ENCODE data around the gene RAD23B. TPM values are rescaled to one million over a fixed set of nuclear protein-coding genes. Genes with fewer than 3 reads are reported as not detected.
A peak's percentile ranks its signal among the peaks of the same experiment; 100 is the strongest.

RAD23B gene
- total RNA-seq, 2 donors from 2014 or later: 94.7 to 94.8 TPM

GRCh38 chr9:107316795-107317661 is 33.9 kb downstream of the RAD23B start:
- H3K4me1 Mint-ChIP-seq (ENCODE audit: low read depth in 2 of 2): peaks cover 41 to 57% of the 10 kb centered on the region in 2 donors
- H3K4me3 Mint-ChIP-seq: peak overlapping the region; percentile 1
- H3K27me3 Mint-ChIP-seq: no peaks in the 10 kb centered on the region
- H3K27ac Mint-ChIP-seq: peak overlapping the region; percentile 2 to 5
- no peaks in the 10 kb centered on the region for H3K9me3 Mint-ChIP-seq
- H3K36me3 Mint-ChIP-seq: peaks cover 39% of the 10 kb centered on the region
- ATAC-seq: no peak
- no peak for DNase-seq (ENCODE audit: low spot score)

- DNase-seq (ENCODE audit: low spot score) (no peak), ATAC-seq (no peak)
- Mint-ChIP-seq H3K9me3 (no peaks in the 10 kb centered on the region), H3K27ac (peak overlapping the region in 1 of 2 donors; percentile 60), H3K4me3 (no peak overlapping the region), H3K4me1 (ENCODE audit: low read depth in 2 of 2) (peaks cover 14 to 32% of the 10 kb centered on the region in 2 donors), H3K36me3 (peaks cover 33% of the 10 kb centered on the region), H3K27me3 (no peaks in the 10 kb centered on the region)
Observed at GRCh38 chr9:107322643-107323042, 39.6 kb downstream of the RAD23B start.

- Mint-ChIP-seq H3K27ac (peak overlapping the region; percentile 37 to 45), H3K27me3 (no peaks in the 10 kb centered on the region), H3K4me3 (no peak overlapping the region), H3K9me3 (no peaks in the 10 kb centered on the region), H3K4me1 (ENCODE audit: low read depth in 2 of 2) (peaks cover 7 to 28% of the 10 kb centered on the region in 2 donors), H3K36me3 (peaks cover 37% of the 10 kb centered on the region)
- ATAC-seq: no peak
- no peak for DNase-seq (ENCODE audit: low spot score)
Observed at GRCh38 chr9:107323836-107324585, 40.9 kb downstream of the RAD23B start.

- H3K27me3 Mint-ChIP-seq: no peaks in the 10 kb centered on the region
- H3K4me3 Mint-ChIP-seq: no peak overlapping the region
- H3K27ac Mint-ChIP-seq: peak overlapping the region in 1 of 2 donors; percentile 37
- H3K9me3 Mint-ChIP-seq: no peaks in the 10 kb centered on the region
- ATAC-seq (no peak), DNase-seq (ENCODE audit: low spot score) (no peak)
- H3K4me1 Mint-ChIP-seq (ENCODE audit: low read depth in 2 of 2): peaks cover 7 to 28% of the 10 kb centered on the region in 2 donors
- peaks cover 44% of the 10 kb centered on the region for H3K36me3 Mint-ChIP-seq
Observed at GRCh38 chr9:107325842-107326241, 42.8 kb downstream of the RAD23B start.

- H3K9me3 Mint-ChIP-seq: no peaks in the 10 kb centered on the region
- H3K4me1 Mint-ChIP-seq (ENCODE audit: low read depth in 2 of 2): peaks cover 7 to 25% of the 10 kb centered on the region in 2 donors
Observed at GRCh38 chr9:107328510-107328909, 45.4 kb downstream of the RAD23B start.

GRCh38 chr9:107330420-107330819 is 47.3 kb downstream of the RAD23B start:
- no peak overlapping the region for H3K27ac Mint-ChIP-seq
- peaks cover 3 to 20% of the 10 kb centered on the region in 2 donors for H3K4me1 Mint-ChIP-seq (ENCODE audit: low read depth in 2 of 2)
- H3K4me3 Mint-ChIP-seq: no peak overlapping the region
- DNase-seq (ENCODE audit: low spot score) (no peak), ATAC-seq (no peak)
- H3K9me3 Mint-ChIP-seq: no peaks in the 10 kb centered on the region
- H3K36me3 Mint-ChIP-seq: peaks cover 41% of the 10 kb centered on the region
- no peaks in the 10 kb centered on the region for H3K27me3 Mint-ChIP-seq

More at GRCh38 chr9:107328510-107328909, 45.4 kb downstream of the RAD23B start:
- DNase-seq (ENCODE audit: low spot score) (no peak), ATAC-seq (no peak)
- no peaks in the 10 kb centered on the region for H3K27me3 Mint-ChIP-seq
- H3K36me3 Mint-ChIP-seq: peaks cover 47% of the 10 kb centered on the region
- no peak overlapping the region for H3K4me3 Mint-ChIP-seq
- H3K27ac Mint-ChIP-seq: no peak overlapping the region

- Mint-ChIP-seq H3K36me3 (peaks cover 21% of the 10 kb centered on the region), H3K4me3 (no peak overlapping the region), H3K27me3 (no peaks in the 10 kb centered on the region), H3K27ac (peak overlapping the region in 1 of 2 donors; percentile 20), H3K9me3 (no peaks in the 10 kb centered on the region), H3K4me1 (ENCODE audit: low read depth in 2 of 2) (peaks cover 2% of the 10 kb centered on the region in 2 donors)
- DNase-seq (ENCODE audit: low spot score) (no peak), ATAC-seq (no peak)
Observed at GRCh38 chr9:107332883-107333282, 49.8 kb downstream of the RAD23B start.

GRCh38 chr9:107333363-107333762 is 50.3 kb downstream of the RAD23B start:
- no peak for DNase-seq (ENCODE audit: low spot score)
- Mint-ChIP-seq H3K36me3 (peaks cover 18% of the 10 kb centered on the region), H3K4me1 (ENCODE audit: low read depth in 2 of 2) (peaks cover 0 to 2% of the 10 kb centered on the region in 2 donors), H3K9me3 (no peaks in the 10 kb centered on the region), H3K27me3 (no peaks in the 10 kb centered on the region), H3K4me3 (no peak overlapping the region), H3K27ac (peak overlapping the region in 1 of 2 donors; percentile 20)
- ATAC-seq: no peak

- no peak overlapping the region for H3K27ac Mint-ChIP-seq
- H3K36me3 Mint-ChIP-seq: peaks cover 13% of the 10 kb centered on the region
- ATAC-seq (no peak), DNase-seq (ENCODE audit: low spot score) (no peak)
- H3K9me3 Mint-ChIP-seq: no peaks in the 10 kb centered on the region
- H3K27me3 Mint-ChIP-seq: no peaks in the 10 kb centered on the region
- peaks cover 0 to 7% of the 10 kb centered on the region in 2 donors for H3K4me1 Mint-ChIP-seq (ENCODE audit: low read depth in 2 of 2)
- no peak overlapping the region for H3K4me3 Mint-ChIP-seq
Observed at GRCh38 chr9:107334103-107334776, 51.2 kb downstream of the RAD23B start.

GRCh38 chr9:107335331-107335730 is 52.3 kb downstream of the RAD23B start:
- ATAC-seq (no peak), DNase-seq (ENCODE audit: low spot score) (no peak)
- Mint-ChIP-seq H3K36me3 (peaks cover 12% of the 10 kb centered on the region), H3K27me3 (no peaks in the 10 kb centered on the region), H3K4me1 (ENCODE audit: low read depth in 2 of 2) (peaks cover 0 to 8% of the 10 kb centered on the region in 2 donors), H3K27ac (no peak overlapping the region), H3K4me3 (no peak overlapping the region), H3K9me3 (no peaks in the 10 kb centered on the region)

- ATAC-seq (no peak), DNase-seq (ENCODE audit: low spot score) (no peak)
- Mint-ChIP-seq H3K36me3 (peaks cover 5% of the 10 kb centered on the region), H3K4me1 (ENCODE audit: low read depth in 2 of 2) (peaks cover 5 to 16% of the 10 kb centered on the region in 2 donors), H3K27ac (peak overlapping the region in 1 of 2 donors; percentile 19), H3K9me3 (no peaks in the 10 kb centered on the region), H3K27me3 (no peaks in the 10 kb centered on the region), H3K4me3 (no peak overlapping the region)
Observed at GRCh38 chr9:107336718-107337360, 53.8 kb downstream of the RAD23B start.

- H3K9me3 Mint-ChIP-seq: no peaks in the 10 kb centered on the region
- H3K27me3 Mint-ChIP-seq: no peaks in the 10 kb centered on the region
- peak overlapping the region in 1 of 2 donors; percentile 71 for H3K27ac Mint-ChIP-seq
- no peak overlapping the region for H3K4me3 Mint-ChIP-seq
- H3K4me1 Mint-ChIP-seq (ENCODE audit: low read depth in 2 of 2): peaks cover 5 to 16% of the 10 kb centered on the region in 2 donors
- H3K36me3 Mint-ChIP-seq: peaks cover 3% of the 10 kb centered on the region
- ATAC-seq (no peak), DNase-seq (ENCODE audit: low spot score) (no peak)
Observed at GRCh38 chr9:107337676-107338590, 54.9 kb downstream of the RAD23B start.
